Astrocyte (in vitro differentiated cells and primary cell): ENCODE results near the gene PSME3IP1. TPM values are rescaled to one million over a fixed set of nuclear protein-coding genes. Genes with fewer than 3 reads are reported as not detected.

Experiments used
- DNase-seq: peaks from one replicate; pipeline ENCODE4 v3.0.0-alpha.2; 2010; ENCODE audit warnings: low read depth
- FAIRE-seq: peaks from 2 replicates; lab custom pipeline; 2011; peaks lifted over from hg19 to GRCh38; lab: Jason Lieb, UNC
- H2AFZ ChIP-seq: 2 replicates; pipeline ENCODE4 v1.6.0; 2012; ENCODE audit warnings: low read depth, low read length, inconsistent platforms
- H3K27ac ChIP-seq: 2 replicates; pipeline ENCODE4 v1.5.1; 2011; ENCODE audit warnings: low read depth, low read length, inconsistent platforms
- H3K27me3 ChIP-seq: 2 replicates; pipeline ENCODE4 v1.6.0; 2011; ENCODE audit warnings: low read length, inconsistent platforms; ENCODE audit not compliant: insufficient read depth
- H3K36me3 ChIP-seq: 2 replicates; pipeline ENCODE4 v1.5.1; 2011; ENCODE audit warnings: low read length, inconsistent platforms; ENCODE audit not compliant: insufficient read depth
- H3K4me1 ChIP-seq: 2 replicates; pipeline ENCODE4 v1.5.1; 2011; ENCODE audit warnings: low read length, inconsistent platforms; ENCODE audit not compliant: insufficient read depth
- H3K4me2 ChIP-seq: 2 replicates; pipeline ENCODE4 v1.6.0; 2012; ENCODE audit warnings: low read length, inconsistent platforms
- H3K4me3 ChIP-seq: 2 replicates; pipeline ENCODE4 v1.5.1; 2011; ENCODE audit warnings: low read depth, mild to moderate bottlenecking, low read length, inconsistent platforms; ENCODE audit not compliant: insufficient read depth
- H3K79me2 ChIP-seq: 2 replicates; pipeline ENCODE4 v1.6.0; 2012; ENCODE audit warnings: mild to moderate bottlenecking, low read length, inconsistent platforms; ENCODE audit not compliant: insufficient read depth
- H3K9ac ChIP-seq: 2 replicates; pipeline ENCODE4 v1.6.0; 2012; ENCODE audit warnings: mild to moderate bottlenecking, low read length, inconsistent platforms
- H3K9me3 ChIP-seq: 2 replicates; pipeline ENCODE4 v1.5.1; 2012; ENCODE audit warnings: low read depth, mild to moderate bottlenecking, low read length, inconsistent platforms; ENCODE audit not compliant: insufficient read depth
- H4K20me1 ChIP-seq: 2 replicates; pipeline ENCODE4 v1.6.0; 2012; ENCODE audit warnings: low read length, inconsistent platforms; ENCODE audit not compliant: insufficient read depth
- H3K27ac Mint-ChIP-seq: one replicate; pipeline ENCODE4 v1.8.0; 2021; ENCODE audit warnings: mild to moderate bottlenecking, mixed read lengths; ENCODE audit not compliant: unreplicated experiment
- H3K27me3 Mint-ChIP-seq: one replicate; pipeline ENCODE4 v1.8.0; 2021; ENCODE audit warnings: low read depth, mixed read lengths; ENCODE audit not compliant: unreplicated experiment
- H3K36me3 Mint-ChIP-seq: one replicate; pipeline ENCODE4 v1.8.0; 2021; ENCODE audit warnings: low read depth, mixed read lengths; ENCODE audit not compliant: unreplicated experiment
- H3K4me1 Mint-ChIP-seq: one replicate; pipeline ENCODE4 v1.8.0; 2021; ENCODE audit warnings: low read depth, mixed read lengths; ENCODE audit not compliant: unreplicated experiment
- H3K4me3 Mint-ChIP-seq: one replicate; pipeline ENCODE4 v1.8.0; 2021; ENCODE audit warnings: mild to moderate bottlenecking, moderate library complexity, mixed read lengths; ENCODE audit not compliant: unreplicated experiment
- H3K9me3 Mint-ChIP-seq: one replicate; pipeline ENCODE4 v1.8.0; 2021; ENCODE audit warnings: mild to moderate bottlenecking, mixed read lengths; ENCODE audit not compliant: unreplicated experiment
- CTCF ChIP-seq: IDR thresholded peaks from 2 replicates; pipeline ENCODE4 v1.5.1; 2011; ENCODE audit warnings: low read depth, mild to moderate bottlenecking, inconsistent platforms, low read length, moderate library complexity; ENCODE audit not compliant: insufficient read depth
- EZH2 ChIP-seq: IDR thresholded peaks from 2 replicates; pipeline ENCODE4 v1.6.1; 2012; ENCODE audit warnings: mild to moderate bottlenecking, low read length, inconsistent platforms; ENCODE audit not compliant: insufficient read depth
- total RNA-seq: library from RNA; stranded (reverse); gene quantifications from 2 replicates; pipeline ENCODE4 v1.2.1, GENCODE V29; 2021

The PSME3IP1 gene
- total RNA-seq, 1 donor from 2014 or later = 78.8 TPM

DNA sequence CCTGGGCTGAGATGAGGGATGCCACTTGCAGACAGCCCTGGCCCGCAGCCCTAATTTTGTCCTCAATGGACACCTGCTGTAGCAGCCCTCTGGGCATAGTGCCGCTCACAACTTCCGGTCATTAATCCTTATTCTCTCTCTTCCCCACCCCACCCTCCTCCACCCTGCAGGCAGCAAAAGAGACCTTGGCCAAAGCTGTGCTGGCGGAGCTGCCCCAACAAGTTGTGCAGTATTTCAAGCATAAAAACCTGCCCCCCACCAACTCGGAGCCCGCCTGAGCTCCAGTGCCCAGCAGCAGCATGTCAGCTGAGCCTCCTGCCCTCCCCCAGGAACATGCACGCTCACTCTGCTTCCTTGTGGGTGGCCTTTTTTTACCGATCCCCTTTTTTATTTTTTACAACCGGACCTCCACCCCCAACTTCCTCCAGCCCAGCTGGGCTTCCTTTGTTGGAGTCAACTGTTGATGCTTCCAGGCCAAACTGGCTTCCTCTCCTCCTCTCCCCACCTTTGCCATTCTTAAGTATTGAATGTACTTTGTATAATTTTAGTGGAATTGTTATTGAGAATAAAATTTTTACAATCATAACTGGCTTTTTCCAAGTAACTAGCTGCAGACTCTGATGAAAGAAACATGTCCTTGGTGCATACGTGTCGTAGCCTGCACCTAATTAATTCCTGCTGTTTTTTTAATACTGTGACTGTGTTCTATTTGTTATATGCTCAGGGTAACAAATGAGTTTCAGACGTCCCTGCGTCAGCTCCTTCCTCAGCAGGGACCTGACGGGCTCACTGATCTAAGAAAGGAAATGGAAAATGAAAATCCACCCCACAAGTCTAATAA, 38.2 kb downstream of the PSME3IP1 start:
- Histone ChIP-seq H3K4me2 (peak overlapping the region; percentile 31), H3K4me1 (peaks cover 12% of the 10 kb centered on the region), H3K79me2 (no peaks in the 10 kb centered on the region), H3K9me3 (no peaks in the 10 kb centered on the region), H3K9ac (no peak overlapping the region), H3K36me3 (peaks cover 7% of the 10 kb centered on the region), H3K27me3 (no peaks in the 10 kb centered on the region), H2AFZ (no peak overlapping the region), H4K20me1 (peaks cover 3% of the 10 kb centered on the region), H3K4me3 (no peak overlapping the region), H3K27ac (no peak overlapping the region)
- Mint-ChIP-seq H3K27ac (no peak overlapping the region), H3K4me1 (peaks cover 10% of the 10 kb centered on the region), H3K9me3 (peaks cover 2% of the 10 kb centered on the region), H3K36me3 (peaks cover 17% of the 10 kb centered on the region), H3K4me3 (no peak overlapping the region), H3K27me3 (no peaks in the 10 kb centered on the region)
- TF ChIP-seq CTCF (no peak), EZH2 (no peak)
- FAIRE-seq (no peak), DNase-seq (no peak)

DNA sequence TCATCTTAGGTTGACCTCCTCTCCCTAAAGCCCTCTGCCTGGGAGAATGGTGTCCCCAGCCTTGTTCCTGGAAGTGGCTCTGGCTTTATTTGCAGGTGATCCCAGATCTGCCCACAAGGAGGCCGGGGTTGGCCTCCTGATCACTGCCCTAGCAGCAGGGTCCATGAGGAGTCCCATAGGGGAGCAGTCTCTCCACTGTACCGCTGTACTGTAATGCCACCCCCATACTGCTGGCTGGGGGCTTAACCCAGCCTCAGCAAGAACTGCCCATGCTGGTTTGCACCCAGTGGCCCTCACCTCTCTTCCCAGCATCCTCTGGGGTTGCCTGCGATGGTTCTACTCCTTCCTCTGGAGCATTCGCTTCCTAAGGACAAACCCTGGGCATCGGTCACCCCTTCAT, 39.1 kb downstream of the PSME3IP1 start:
- no peak for TF ChIP-seq CTCF
- TF ChIP-seq EZH2 = no peak
- Mint-ChIP-seq H3K9me3 (peaks cover 2% of the 10 kb centered on the region), H3K27ac (no peak overlapping the region), H3K36me3 (peaks cover 11% of the 10 kb centered on the region), H3K4me1 (peaks cover 17% of the 10 kb centered on the region), H3K27me3 (peaks cover 3% of the 10 kb centered on the region), H3K4me3 (no peak overlapping the region)
- Histone ChIP-seq H3K79me2 (no peaks in the 10 kb centered on the region), H3K4me3 (no peak overlapping the region), H3K27me3 (no peaks in the 10 kb centered on the region), H3K27ac (no peak overlapping the region), H4K20me1 (peaks cover 3% of the 10 kb centered on the region), H3K9ac (no peak overlapping the region), H2AFZ (no peak overlapping the region), H3K9me3 (no peaks in the 10 kb centered on the region), H3K4me1 (peaks cover 12% of the 10 kb centered on the region), H3K36me3 (no peaks in the 10 kb centered on the region), H3K4me2 (no peak overlapping the region)
- DNase-seq (no peak), FAIRE-seq (no peak)
